Measurements from ENCODE around the gene MS4A7. TPM values are rescaled to one million over a fixed set of nuclear protein-coding genes. Genes with fewer than 3 reads are reported as not detected.

MS4A7 gene
- total RNA-seq, 4 donors from 2014 or later: 2.5 to 8.9 (median 7.4) TPM

DNA sequence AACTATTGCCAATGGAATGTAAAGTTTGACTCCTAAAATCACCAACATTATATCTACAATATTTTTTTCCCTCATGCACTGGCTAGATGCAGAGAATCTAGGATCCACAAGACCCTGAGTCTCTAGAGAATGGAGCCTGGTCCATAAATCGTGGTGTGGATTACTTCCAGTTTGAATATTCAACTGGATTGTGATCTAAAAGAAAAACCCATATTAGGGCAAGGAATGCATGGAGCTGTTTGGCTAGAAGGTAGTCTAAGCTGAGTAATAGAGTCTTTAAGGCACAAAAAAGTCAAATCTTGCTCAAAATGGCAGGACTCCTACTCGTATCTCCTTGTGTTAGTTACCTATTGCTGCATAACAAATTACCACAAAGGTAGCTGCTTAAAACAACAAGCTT lies 41.7 kb downstream of the MS4A7 start:
- ATAC-seq (no peak), DNase-seq (no peak)
- no peak overlapping the region for H3K4me3 ChIP-seq
- no peaks in the 10 kb centered on the region for H3K9me3 ChIP-seq
- intact Hi-C loops (cut with DNase I; ENCODE audit: low total_unique reads): no loop called here
- no peaks in the 10 kb centered on the region for H3K27me3 ChIP-seq
- H3K4me1 ChIP-seq: no peaks in the 10 kb centered on the region
- no peaks in the 10 kb centered on the region for H3K36me3 ChIP-seq
- in situ Hi-C loops (cut with MboI; ENCODE audit: low sequenced_read_pairs in 4 of 4): no loop called here
- no peak overlapping the region for H3K27ac ChIP-seq
- TF ChIP-seq, protein P1, sequence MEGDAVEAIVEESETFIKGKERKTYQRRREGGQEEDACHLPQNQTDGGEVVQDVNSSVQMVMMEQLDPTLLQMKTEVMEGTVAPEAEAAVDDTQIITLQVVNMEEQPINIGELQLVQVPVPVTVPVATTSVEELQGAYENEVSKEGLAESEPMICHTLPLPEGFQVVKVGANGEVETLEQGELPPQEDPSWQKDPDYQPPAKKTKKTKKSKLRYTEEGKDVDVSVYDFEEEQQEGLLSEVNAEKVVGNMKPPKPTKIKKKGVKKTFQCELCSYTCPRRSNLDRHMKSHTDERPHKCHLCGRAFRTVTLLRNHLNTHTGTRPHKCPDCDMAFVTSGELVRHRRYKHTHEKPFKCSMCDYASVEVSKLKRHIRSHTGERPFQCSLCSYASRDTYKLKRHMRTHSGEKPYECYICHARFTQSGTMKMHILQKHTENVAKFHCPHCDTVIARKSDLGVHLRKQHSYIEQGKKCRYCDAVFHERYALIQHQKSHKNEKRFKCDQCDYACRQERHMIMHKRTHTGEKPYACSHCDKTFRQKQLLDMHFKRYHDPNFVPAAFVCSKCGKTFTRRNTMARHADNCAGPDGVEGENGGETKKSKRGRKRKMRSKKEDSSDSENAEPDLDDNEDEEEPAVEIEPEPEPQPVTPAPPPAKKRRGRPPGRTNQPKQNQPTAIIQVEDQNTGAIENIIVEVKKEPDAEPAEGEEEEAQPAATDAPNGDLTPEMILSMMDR (IDR thresholded peaks at IDR 0.05 in 4 of 5, conservative IDR thresholded peaks at IDR 0.05 in 1 of 5): no peak
- no peak for TF ChIP-seq POLR2A (IDR thresholded peaks at IDR 0.05)

DNA sequence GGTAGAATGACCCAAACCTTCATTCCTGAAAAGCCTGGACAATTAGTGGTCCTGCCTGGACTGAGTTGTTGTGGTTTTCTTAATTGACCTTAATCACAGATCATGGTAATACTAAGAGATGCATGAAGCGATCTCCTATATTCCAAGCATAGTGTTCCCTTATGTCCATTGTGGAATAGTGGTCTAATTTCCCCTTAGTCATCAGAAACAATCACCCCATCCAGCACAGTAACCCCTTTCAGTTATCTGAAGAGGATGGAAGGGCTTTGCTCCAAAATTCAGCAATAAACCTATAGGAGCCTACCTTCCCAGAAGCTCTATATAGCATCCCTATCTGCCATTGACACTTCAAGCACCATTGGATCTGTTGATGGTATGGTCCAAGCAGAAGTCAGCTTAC lies 44.3 kb downstream of the MS4A7 start:
- in situ Hi-C loops (cut with MboI; ENCODE audit: low sequenced_read_pairs in 4 of 4): no loop called here
- Histone ChIP-seq H3K4me3 (no peak overlapping the region), H3K9me3 (no peaks in the 10 kb centered on the region), H3K36me3 (no peaks in the 10 kb centered on the region), H3K27ac (no peak overlapping the region), H3K4me1 (no peaks in the 10 kb centered on the region), H3K27me3 (no peaks in the 10 kb centered on the region)
- intact Hi-C loops (cut with DNase I; ENCODE audit: low total_unique reads): no loop called here
- TF ChIP-seq POLR2A (IDR thresholded peaks at IDR 0.05): no peak
- TF ChIP-seq, protein P1 (IDR thresholded peaks at IDR 0.05 in 4 of 5, conservative IDR thresholded peaks at IDR 0.05 in 1 of 5): no peak
- ATAC-seq (no peak), DNase-seq (no peak)

DNA sequence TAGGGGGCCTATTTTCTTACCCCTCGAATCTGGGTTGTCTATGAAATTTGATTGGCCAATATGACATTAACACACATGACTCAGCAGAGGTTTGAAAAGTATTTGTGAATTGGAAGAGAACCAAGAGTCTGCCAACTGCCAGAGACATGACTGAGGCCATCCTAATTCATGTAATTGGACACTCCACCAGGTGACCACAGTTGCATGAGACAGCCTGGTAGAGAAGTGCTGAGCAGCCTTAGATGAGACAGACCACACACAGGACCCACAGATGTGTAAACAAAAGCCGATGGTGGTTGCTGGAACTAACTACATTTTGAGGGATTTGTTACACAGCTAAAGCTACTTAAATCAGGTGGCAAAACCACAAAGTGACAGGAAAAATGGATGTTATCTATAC lies 50.2 kb downstream of the MS4A7 start:
- H3K4me3 ChIP-seq: no peak overlapping the region
- no peak overlapping the region for H3K27ac ChIP-seq
- H3K4me1 ChIP-seq: no peaks in the 10 kb centered on the region
- H3K36me3 ChIP-seq: no peaks in the 10 kb centered on the region
- ATAC-seq (no peak), DNase-seq (no peak)
- intact Hi-C loops (cut with DNase I; ENCODE audit: low total_unique reads): no loop called here
- no peaks in the 10 kb centered on the region for H3K27me3 ChIP-seq
- TF ChIP-seq, protein P1 (IDR thresholded peaks at IDR 0.05 in 4 of 5, conservative IDR thresholded peaks at IDR 0.05 in 1 of 5): no peak
- TF ChIP-seq POLR2A (IDR thresholded peaks at IDR 0.05): no peak
- in situ Hi-C loops (cut with MboI; ENCODE audit: low sequenced_read_pairs in 4 of 4): no loop called here
- H3K9me3 ChIP-seq: no peaks in the 10 kb centered on the region

DNA sequence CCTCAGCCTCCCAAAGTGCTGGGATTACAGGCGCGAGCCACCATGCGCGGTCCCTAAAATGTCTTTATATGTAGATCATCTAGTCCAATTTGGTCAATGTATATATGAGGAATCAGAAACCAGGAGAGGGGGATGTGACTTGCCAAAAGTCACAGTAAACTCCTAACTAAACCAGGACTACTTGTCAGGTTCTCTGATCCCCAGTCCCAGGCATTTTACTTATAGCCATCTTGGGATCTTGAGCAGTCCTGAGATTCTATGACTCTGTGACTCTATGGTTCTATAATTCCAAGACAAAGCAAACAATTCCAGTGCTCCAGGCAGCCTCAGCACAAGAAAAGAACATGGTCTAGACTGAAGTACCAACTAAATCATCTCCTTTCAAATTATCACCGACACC lies 50.9 kb downstream of the MS4A7 start, which contains the start of gene MS4A5:
TSS of gene MS4A5 (plus strand) at position 301 of the 400 bp plus-strand sequence. CDS start 103 bp downstream, outside the sequence.
- Histone ChIP-seq H3K4me1 (no peaks in the 10 kb centered on the region), H3K36me3 (no peaks in the 10 kb centered on the region), H3K9me3 (no peaks in the 10 kb centered on the region), H3K4me3 (no peak within 1 kb of the TSS), H3K27ac (no peak within 1 kb of the TSS), H3K27me3 (no peaks in the 10 kb centered on the region)
- TF ChIP-seq POLR2A (IDR thresholded peaks at IDR 0.05): no peak
- TF ChIP-seq, protein P1 (IDR thresholded peaks at IDR 0.05 in 4 of 5, conservative IDR thresholded peaks at IDR 0.05 in 1 of 5): no peak
- DNase-seq (no peak), ATAC-seq (no peak)
- intact Hi-C loops (cut with DNase I; ENCODE audit: low total_unique reads) (no loop called here), in situ Hi-C loops (cut with MboI; ENCODE audit: low sequenced_read_pairs in 4 of 4) (no loop called here)

DNA sequence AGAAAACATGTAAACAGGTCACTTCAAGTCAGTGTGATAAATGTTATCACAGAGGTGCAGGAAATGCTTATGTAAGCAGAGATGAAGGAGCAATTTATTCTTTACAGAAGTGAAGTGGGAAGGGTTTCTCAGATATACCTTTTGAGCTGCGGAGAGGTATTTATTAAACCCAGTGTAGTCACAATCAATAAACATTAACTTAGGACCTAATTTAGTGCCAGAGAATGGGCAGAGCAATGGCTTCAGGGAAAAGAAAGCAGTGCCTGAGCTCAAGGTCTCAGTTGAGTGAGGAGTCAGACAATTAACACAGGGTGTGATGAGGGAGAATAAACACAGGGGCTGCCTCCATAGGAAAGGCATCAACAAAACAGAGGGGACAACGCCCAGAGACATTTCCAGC lies 52.9 kb downstream of the MS4A7 start:
- no peaks in the 10 kb centered on the region for H3K9me3 ChIP-seq
- no peak for TF ChIP-seq POLR2A (IDR thresholded peaks at IDR 0.05)
- TF ChIP-seq, protein P1 (IDR thresholded peaks at IDR 0.05 in 4 of 5, conservative IDR thresholded peaks at IDR 0.05 in 1 of 5): no peak
- no peak overlapping the region for H3K27ac ChIP-seq
- ATAC-seq (no peak), DNase-seq (no peak)
- no peak overlapping the region for H3K4me3 ChIP-seq
- intact Hi-C loops (cut with DNase I; ENCODE audit: low total_unique reads): no loop called here
- no peaks in the 10 kb centered on the region for H3K4me1 ChIP-seq
- in situ Hi-C loops (cut with MboI; ENCODE audit: low sequenced_read_pairs in 4 of 4): no loop called here
- H3K36me3 ChIP-seq: no peaks in the 10 kb centered on the region
- H3K27me3 ChIP-seq: no peaks in the 10 kb centered on the region

All from gastrocnemius medialis (tissue), 4 donors.